Measurements from ENCODE around the gene SPINK5.

DNA sequence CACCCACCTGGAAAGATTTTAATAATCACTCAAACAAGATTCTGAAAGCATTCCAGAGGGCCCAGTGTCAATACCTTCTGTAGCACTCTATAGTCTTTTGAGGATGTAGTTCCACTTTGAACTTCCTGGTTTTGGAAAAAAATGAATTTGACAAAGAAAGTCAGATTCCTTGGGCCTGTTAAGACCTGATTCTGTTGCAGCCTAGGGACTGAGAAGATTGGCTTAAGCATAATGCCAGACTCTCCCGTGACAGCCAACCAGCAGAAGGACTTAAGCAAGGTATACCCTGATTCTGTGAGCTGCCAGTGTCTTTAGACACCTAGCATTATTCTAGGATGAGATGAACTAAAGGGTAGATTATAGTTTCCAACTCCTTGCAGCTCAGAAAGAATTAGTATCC is 6.8 kb downstream of the SPINK5 start:
- TF ChIP-seq POLR2AphosphoS5 (IDR thresholded peaks at IDR 0.05) = no peak
- no peak for TF ChIP-seq CTCF (IDR thresholded peaks at IDR 0.05)
- no peak for TF ChIP-seq POLR2A (IDR thresholded peaks at IDR 0.05; ENCODE audit: low read depth)
